Tongue (tissue), 2 donors: Measurements from ENCODE around the gene PTPRA. TPM values are rescaled to one million over a fixed set of nuclear protein-coding genes. Genes with fewer than 3 reads are reported as not detected.
A peak's percentile ranks its signal among the peaks of the same experiment; 100 is the strongest.
"Not testable (repeated sequence)": the region's sequence is repeated elsewhere in the genome, so short reads cannot be mapped to it uniquely, and the experiment has no call there.

ENCODE experiments used
- DNase-seq: peaks from one replicate; pipeline ENCODE4 v3.0.0-alpha.2; 2015
- total RNA-seq: library from RNA; depleted of rRNA; stranded (reverse); fragments of >200 nt; gene quantifications from one replicate; pipeline ENCODE4 v1.2.3, GENCODE V29; 2014

PTPRA gene
- total RNA-seq, 1 donor from 2014 or later = 88.3 TPM

DNA sequence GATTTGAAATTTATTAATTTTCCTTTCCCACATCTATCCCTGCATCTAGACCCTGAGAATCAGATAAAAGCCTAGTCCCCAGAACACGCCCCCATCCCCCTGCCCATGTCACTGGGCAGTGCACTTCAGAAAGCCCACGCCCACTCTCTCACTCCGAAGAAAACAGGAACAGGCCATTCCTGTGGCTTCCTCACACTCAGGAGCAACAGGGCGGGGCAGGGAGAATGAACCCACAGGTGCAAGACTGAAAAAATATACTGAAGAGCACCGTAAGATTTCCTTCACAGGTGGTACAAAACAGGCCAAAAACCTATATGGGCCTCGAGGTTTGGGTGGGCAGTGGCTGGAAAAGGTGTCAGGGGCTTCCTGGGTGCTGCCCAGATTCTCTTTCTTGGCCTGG, 201.5 kb downstream of the PTPRA start:
- no peak for DNase-seq

DNA sequence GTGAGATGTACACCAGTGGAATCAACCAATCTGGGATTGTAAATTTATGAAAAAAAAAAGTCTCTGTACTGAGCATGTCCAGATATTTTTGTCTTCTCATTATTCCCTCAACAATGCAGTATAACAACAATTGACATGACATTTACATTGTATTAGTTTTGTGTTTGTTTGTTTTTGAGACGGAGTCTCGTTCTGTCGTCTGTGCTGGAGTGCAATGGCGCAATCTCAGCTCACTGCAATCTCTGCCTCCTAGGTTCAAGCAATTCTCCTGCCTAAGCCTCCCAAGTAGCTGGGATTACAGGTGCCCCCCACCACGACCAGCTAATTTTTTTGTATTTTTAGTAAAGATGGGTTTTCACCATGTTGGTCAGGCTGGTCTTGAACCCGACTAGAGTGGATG, 202.0 kb downstream of the PTPRA start:
- DNase-seq = not testable (repeated sequence)

- DNase-seq = no peak
Observed at GRCh38 chr20:3077618-3078134, 204.4 kb downstream of the PTPRA start.

DNA sequence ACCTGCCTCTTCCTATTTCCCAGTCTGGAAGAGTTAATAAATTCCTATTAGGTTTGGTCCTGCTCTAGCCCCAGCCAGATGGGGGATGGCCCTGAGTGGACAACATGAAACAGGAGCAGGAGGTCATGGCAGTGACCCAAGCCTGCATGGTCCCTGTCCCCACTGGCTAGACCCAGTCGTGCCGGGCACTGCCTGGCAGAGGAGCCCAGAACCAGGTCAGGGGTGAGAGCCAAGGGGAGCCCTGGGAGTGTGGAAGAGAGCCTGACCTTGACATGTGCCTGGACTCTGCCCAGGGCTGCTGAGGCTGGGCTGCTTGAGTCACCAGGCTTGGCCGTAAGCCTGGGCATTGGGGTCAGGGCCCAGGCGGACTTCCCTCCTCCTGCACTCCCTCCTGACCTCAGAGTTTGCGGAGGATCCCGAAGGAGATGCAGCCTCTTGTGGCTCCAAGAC, 207.7 kb downstream of the PTPRA start:
- DNase-seq = no peak

DNA sequence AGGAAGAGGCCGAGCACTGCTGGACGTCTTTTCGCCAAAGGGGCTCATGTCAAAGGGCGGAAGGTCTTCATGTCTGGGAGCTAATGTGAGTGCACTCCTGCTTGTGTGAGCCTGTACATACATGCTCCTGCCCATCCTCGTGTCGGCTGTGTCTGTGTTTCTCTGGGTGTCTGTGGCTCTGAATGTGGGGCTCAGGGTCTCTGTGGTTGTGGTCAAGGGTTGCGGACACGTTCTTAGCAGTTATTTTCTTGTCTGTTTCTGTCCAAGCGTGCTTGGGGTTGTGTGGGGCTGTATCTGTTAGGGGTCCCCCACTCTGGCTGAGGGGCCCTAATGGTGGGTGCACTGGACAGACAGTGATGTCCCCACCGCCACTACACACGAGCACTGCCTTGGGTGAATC, 208.4 kb downstream of the PTPRA start:
- no peak for DNase-seq

- DNase-seq = peak; percentile 14
Observed at GRCh38 chr20:3082306-3082951, 209.1 kb downstream of the PTPRA start.

DNA sequence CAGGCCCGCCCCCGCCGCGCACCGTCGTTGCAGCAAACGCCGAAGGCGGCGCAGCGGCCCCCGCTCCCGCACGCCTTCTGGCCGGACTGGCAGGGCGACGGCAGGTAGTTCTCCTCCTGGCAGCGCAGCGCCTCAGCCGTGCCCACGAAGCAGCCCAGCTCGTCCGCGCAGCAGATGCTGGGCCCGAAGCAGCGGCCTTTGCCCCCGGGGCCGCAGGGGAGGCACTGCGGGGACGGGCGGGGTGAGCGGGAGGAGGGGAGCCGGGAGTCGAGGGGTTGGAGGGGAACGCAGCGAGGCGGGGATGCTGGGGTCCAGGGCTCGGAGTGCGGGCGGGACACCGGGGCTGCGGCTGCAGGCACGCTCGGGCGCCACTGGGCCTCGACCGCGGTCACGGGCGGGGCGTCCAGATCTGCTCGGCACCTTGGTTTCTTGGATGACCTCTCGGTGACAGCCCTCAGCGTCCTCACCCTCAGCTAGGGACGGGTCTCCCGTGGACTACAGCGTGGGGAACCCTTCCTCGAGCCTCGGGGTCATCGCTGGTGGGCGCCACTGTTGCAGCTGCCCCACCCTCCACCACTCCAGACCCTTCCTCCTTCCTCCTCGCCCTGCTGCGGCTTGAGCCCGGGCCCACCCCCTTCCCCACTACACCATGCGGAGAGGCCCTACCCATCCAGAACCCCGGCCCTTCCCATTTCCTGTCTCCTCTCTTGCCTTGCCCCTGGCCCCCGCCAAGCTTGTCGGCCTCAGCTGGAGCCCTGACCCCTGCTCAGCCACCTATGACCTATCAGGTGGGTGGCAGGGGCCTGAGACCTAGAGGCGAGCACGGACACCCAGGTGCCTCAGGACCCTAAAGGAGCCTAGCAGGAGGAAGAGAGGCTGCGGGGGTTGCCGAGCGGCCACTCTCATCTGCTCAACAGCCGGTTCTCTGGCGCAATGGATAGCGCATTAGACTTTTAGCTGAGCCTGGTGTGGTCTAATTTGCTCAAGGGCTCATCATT, 210.0 kb downstream of the PTPRA start:
- DNase-seq = no peak

DNA sequence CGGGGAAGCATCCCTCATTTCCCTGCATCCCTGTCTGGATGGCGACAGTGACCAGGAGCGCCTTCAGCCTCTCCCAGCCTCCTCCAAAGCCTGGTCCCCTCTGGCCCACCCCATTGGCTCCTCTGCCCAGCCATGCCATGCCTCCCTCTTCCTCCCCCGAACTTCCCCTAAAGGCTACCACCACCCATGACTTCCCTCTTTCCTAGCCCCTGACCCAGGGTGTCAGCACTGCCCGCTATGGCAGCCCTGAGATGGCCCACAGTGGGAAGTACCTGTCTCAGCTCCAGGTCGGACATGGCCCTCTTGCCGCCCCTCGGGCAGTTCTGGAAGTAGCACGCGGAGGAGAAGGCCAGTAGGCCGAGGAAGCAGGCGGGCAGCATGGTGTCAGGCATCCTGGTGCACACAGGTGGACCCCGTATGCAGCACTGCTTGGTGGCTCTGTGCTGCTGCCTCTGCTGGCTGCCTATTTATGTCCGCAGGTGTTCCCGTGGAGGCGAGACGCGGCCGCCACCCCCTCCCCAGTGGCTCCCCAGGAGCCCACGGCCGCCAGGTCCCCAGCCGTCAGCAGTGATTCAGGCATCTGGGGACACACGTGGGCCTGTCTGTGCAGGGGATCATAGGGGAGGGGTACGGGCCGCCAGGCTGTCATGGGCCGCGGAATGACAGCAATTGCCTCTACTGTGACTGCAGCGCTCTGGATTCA, 211.2 kb downstream of the PTPRA start, which contains the start of gene AVP:
Gene AVP (minus strand): TSS at position 442 of the 703 bp plus-strand sequence. CDS start 50 bp downstream, at position 392.
- no peak for DNase-seq

- no peak for DNase-seq
Observed at GRCh38 chr20:3084986-3085360, 211.7 kb downstream of the PTPRA start.

DNA sequence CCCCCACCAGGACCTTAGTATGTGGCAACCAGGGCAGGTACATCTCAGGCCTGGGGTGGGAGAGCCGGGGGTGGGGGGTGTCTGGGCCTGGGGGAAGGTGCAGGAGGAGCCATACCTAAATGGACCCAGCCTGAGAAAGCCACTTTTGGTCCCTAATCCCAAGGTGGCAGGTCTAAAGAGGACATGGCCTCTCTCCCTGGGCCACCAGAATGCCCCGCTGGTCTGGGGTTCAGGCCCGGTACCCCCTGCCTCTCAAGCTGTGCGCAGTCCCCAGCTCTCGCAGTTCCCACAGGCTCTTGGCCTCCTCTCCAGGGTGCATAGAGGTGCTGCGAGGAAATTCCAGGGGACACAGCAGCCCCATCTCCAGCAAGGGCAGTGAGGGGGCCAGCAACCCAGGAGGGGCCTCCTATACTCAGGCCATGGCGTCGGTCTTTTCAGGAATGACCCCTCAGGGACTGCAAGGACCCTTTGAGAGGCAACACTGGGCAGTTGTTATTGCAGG, 212.3 kb downstream of the PTPRA start:
- no peak for DNase-seq

DNA sequence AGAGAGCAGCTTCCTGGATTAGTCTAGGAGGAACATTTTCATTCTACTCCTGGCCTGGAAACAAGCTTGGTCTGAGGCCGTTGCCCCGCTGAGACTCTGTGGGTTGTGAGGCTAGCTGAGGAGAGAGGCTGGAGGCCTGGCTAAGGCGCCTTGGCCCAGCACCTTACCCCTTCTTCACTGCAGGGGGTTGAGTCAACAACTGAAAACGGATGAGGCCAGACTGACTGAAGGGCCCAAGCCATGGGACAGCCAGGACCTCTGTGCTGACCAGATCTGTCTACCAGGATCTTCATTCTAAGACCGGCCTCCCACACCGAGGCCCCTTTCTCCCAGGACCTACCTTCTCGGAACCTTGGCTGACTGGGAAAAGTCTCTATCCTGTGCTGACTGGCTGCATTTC, 214.8 kb downstream of the PTPRA start:
- no peak for DNase-seq

Other genes starting within 250 kb of the PTPRA start
- 67.7 TPM for gene NOP56, start 220.8 kb upstream of the PTPRA start, total RNA-seq
- 157 TPM for gene IDH3B, start 209.3 kb upstream of the PTPRA start, total RNA-seq
- 3.4 TPM for gene EBF4, start 180.7 kb upstream of the PTPRA start, total RNA-seq
- 32.1 TPM for gene CPXM1, start 72.9 kb upstream of the PTPRA start, total RNA-seq
- gene C20orf141, start 58.5 kb upstream of the PTPRA start, total RNA-seq = not detected
- not detected for gene TMEM239, start 57.1 kb upstream of the PTPRA start, total RNA-seq
- gene PCED1A, start 32.8 kb upstream of the PTPRA start, total RNA-seq = 28.5 TPM
- 33.0 TPM for gene VPS16, start 32.7 kb upstream of the PTPRA start, total RNA-seq
- gene GNRH2, start 170.1 kb downstream of the PTPRA start, total RNA-seq = not detected
- gene MRPS26, start 172.6 kb downstream of the PTPRA start, total RNA-seq = 32.1 TPM
- not detected for gene OXT, start 198.1 kb downstream of the PTPRA start, total RNA-seq
- not detected for gene AVP, start 211.2 kb downstream of the PTPRA start, total RNA-seq